GM21825 (cell line): ENCODE data around the gene P2RX5.

Source experiments
- ATAC-seq: cut with Tn5 transposase; IDR thresholded peaks from one replicate; pipeline ENCODE4 v1.9.1; 2021; ENCODE audit warnings: mild to moderate bottlenecking, moderate library complexity; ENCODE audit not compliant: unreplicated experiment

Gene P2RX5

DNA sequence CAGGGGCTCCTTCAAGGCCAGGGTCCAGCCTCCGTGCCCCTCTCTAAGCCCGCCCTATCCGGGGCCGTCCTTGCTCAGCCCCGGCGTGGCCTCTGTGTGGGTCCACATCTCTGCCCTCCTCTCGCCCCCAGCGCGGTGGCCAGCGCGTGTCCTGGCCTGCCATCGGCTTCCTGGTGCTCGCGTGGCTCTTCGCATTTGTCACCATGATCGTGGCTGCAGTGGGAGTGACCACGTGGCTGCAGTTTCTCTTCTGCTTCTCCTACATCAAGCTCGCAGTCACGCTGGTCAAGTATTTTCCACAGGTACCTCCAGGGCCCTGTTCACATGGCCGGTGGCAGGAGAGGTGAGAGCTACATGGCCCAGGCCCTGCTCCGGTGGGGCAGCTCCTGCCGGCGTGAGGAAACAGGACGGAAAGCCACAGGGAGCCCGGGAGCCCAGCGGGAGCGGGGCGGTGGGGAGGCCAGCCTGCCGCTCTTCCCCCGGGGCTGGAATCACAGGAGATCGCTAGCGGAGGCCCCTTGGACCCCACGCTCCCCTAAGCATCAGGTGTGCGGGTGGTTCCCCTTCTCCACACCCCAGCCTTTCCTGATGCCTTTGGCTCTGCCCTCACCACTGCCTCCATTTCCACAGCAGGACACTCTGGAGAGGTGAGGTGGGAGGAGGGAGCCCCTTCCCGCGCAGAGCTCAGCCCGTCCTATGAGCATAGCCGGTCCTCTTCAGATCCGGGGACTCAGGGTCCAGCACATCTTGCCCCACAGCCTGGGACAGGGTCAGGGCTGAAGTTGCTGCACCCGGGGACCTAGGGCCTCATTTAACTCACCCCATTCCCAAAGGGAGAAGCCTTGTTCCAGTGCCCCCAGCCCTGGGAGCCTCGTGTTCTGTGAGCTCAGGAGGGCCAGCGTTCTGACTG is 37.8 kb downstream of the P2RX5 start:
- ATAC-seq = no peak

DNA sequence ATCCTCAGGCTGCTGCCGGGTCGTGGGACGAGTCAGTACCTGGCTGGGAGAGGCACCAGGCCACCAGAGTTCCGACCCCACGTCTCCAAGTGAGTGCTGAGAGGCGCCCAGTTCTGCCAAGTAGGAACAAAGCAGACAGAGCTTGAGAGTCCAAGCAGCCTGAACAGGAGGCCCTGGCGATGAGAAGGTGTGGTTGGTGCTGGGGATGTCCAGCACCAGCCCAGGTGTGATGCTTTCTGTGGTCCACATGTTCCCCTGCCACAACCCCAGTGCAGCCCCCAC is 38.4 kb downstream of the P2RX5 start:
- ATAC-seq = no peak

DNA sequence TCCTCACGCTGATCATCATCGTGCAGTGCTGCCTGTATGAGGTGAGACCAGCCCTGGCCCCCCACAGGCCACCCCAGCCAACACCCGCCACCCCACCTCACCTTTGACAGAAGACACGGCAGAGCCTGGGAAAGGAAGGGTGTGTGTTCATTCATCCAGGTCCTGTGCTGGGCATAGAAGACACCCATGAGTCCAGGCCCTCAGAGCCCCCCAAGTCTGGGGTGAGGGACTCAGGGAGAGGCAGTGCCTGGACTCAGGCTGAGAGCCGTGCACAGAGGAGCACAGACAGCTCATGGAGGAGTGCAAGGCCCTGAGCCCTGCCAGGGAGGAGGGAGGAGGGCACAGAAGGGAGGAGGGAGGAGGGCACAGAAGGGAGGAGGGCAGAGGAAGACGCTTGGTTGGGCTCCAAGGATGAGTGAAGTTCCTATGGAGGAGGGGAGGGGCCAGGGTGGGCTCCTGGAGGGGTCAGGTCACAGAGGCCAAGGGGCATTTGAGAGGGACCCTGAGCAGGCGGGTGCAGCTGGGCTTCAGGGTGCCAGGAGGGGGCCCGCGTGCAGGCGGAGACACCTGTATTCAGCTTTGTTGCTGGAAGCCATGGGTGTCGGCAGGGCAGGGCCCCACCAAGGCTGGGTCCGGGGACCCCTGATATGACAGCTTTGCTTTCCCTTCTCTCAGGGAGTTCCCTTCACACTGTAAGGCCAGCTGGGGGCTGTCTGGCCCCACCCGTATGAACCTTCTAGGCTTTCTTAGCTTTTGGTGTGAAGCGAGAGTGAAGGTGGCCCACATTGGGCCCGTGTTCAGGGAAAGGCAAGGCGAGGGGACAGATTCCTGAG is 39.0 kb downstream of the P2RX5 start:
- ATAC-seq = no peak

DNA sequence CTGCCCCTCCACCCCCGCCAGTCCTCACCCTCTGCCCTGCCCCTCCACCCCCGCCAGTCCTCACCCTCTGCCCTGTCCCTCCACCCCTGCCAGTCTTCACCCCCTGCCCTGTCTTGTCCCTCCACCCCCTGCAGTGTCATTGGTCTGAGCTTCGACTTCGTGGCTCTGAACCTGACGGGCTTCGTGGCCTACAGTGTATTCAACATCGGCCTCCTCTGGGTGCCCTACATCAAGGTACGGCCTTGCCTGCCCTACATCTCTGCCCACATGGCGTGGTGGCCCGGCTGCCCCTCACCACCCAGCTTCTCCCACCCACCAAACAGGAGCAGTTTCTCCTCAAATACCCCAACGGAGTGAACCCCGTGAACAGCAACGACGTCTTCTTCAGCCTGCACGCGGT is 39.6 kb downstream of the P2RX5 start:
- ATAC-seq = no peak

DNA sequence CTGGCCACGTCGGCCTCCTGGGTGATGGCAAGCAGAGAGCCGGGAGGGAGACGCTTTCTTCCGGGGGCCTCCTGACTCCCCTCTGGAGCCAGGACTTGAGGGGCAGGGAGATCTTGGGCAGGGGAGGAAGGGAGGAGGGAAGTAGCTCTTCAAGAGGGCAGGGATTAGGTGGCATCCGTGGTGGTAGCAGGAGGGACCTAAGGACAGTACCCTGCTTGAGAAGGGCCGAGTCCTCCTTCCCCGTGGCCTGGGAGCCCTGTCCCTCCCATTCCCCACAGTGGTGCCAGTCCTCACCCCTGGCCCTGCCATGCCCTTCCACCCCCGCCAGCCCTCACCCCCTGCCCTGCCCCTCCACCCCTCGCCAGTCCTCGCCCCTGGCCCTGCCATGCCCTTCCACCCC is 40.2 kb downstream of the P2RX5 start:
- ATAC-seq = no peak

DNA sequence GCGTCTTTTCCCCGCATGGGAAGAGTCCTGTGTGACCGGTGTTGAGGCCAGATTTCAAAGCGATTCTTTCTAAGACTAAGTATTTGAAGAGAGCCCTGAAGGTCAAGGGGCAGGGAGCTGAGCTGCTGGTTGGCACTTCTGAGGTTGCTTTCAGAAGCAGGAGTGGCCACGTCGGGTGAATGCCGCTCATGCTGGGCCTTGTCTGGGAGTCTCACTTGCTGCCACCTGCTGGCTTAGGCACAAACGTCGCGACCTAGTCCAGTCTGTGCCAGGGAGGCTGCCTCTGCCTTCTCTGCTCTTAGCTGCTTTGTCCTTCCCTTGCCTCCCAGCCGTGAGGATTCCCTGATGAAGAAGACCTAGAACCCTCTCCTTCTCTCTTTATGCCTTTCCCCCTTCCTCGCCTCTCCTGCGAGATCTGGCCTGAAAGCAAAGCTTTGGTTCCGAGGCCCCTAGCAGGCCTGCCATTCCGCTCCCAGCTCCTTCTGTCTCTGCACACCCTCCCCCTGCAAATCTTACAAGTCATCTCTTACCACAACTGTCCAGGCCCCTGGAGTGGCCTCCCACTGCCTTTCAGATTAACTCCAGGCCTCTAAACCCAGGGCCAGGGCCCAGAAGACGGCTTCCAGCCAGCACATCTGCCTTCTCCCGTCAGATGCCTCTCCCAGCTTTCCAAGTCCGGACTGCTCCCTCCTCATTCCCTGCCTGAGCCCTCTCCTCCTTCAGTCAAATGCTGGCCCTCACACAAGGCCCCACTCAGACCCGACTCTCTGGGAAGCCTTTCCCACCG is 48.0 kb downstream of the P2RX5 start:
- no peak for ATAC-seq

DNA sequence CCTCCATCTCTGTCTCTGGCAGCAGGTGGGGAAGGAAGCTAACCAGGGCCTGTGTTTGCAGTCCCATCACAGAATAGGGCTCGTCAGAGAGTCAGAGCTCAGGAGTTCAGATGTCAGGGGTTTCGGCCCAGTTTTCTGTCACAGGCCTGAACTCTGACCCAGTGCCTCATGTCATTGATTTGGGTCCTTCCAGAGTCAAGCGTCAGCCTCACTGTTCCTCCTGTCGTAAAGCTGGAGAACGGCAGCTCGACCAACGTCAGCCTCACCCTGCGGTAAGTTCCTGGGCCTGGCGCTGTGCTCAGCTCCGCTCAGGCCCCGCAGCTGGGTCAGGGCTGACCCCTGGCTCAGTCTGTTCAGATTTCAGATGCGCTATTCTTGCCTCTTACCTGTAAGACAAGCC is 48.7 kb downstream of the P2RX5 start:
- ATAC-seq = no peak

DNA sequence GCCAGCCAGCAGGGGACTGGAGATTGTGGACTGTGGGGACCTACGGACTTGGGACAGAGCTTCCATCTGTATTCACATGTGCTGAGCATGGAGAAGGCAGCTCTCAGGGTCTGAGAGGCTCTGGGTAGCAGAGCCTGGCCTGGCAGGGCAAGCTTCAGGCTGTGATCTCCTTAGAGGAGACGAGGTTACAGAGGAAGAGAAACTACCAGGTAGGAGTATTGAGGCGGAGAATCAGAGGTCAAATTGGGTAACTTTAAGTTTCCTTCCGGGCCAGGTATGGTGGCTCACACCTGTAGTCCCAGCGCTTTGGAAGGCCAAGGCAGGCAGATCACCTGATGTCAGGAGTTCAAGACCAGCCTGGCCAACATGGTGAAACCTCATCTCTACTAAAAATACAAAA is 50.6 kb downstream of the P2RX5 start:
- ATAC-seq = no peak

DNA sequence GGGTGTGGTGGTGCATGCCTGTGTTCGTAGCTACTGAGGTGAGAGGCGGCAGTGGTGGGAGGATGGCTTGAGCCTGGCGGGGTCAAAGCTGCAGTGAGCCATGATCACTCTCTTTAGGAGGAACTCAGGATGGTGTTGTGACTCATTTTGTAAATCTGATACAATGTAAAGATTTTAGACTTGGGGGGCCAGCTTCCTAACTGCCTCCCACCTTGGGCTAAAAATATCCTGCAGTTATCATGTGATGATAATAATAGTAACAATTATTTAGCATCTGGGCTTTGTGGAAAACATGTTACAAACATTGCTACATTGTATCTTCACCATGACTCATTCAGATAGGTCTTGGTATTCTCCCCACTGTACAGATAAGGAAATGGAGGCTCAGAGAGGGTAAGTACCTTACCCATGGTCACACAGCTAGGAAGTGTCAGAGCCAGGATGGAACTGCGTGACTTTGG is 52.0 kb downstream of the P2RX5 start:
- no peak for ATAC-seq

DNA sequence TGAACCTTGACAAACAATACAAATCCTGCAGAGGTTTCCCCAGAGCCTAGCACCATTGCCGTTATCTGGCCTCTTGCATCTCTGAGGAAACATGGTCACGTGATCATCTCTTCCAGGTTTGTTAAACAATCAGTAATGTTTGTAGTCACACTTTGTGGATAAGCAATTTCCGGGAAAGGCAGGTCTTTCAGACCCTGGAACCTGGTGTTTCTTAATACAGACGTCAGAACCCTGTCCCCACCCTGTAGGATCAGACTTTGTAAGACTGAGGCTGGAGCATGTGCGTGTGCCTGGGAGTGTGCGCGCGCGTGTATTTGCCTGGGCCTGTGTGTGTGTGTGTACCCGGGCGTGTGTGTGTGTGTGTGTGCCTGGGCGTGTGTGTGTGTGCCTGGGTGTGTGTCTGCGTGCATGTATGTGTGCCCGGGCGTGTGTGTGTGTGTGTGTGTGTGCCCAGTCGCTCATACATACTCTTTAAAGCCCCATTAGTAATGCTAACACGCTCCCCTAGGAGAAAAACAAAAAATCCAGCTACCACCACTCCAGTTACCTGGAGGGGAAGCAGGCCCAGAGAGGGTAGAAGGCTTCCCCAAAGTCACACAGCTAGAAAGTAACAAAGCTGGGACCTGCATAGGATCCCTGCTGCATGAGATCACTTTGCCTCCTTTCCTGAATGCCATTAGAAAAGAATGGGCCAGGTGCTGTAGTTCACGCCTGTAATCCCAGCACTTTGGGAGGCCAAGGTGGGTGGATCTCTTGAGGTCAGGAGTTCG is 54.1 kb downstream of the P2RX5 start:
- no peak for ATAC-seq

DNA sequence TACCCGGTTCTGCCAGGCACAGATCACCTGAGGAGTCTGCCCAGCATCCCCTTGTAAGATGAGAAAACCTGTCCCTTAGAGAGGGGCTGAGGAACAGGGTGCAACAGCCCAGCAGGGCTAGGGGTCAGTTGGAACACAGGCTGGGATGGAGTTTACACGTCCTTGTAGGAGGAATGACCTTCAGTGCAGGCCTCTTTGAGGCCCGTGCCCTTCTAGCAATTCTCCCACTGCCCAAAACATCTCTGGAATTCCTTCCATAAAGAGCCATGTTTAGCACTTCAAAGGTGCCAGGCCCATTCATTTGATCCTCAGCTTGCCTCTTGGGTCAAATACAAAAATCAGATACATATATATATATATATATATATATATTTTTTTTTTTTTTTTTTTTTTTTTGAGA is 54.9 kb downstream of the P2RX5 start:
- ATAC-seq = no peak

DNA sequence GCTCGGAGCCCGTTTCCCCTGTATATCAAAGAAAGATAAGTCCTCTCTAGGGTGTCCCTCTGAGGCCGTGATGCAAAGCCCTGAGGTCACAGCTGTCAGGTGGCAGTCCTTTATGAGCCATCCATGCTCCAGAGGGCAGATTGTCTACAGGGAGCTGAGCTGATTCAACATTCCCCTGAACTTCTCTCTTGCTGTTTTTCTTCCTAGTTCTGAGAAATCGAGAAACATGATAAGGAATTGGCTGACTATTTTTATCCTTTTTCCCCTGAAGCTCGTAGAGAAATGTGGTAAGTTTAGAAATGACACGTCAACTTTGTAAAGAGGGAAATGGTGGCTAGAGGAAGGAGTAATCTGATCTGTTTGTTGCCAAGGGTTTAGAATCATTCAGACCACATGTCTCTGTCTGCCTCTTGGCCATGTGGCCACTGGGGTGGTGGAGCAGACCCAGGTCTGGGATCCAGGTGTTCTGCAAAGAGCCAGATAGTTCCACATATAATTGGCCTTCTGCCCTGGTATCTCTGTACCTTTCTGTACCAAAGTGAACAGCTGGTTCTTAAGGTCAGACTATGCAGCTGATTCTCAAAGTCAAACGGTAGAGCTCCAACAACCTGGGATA is 55.9 kb downstream of the P2RX5 start:
- ATAC-seq = no peak

DNA sequence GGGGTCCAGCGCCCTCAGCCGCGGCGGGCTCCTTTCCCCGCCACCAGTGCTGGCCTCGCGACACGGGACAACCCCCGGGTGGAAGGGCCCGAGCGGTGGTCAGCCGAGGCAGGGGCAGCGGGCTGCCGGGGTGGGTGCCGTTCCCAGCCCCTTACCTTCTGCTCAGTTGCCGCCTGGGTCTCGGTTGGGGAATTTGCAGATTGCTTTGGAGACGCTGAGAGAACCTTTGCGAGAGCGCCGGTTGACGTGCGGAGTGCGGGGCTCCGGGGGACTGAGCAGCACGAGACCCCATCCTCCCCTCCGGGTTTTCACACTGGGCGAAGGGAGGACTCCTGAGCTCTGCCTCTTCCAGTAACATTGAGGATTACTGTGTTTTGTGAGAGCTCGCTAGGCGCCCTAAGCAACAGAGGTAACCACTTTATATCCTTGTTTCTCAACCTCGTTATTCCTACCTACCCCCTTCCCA is 59.0 kb downstream of the P2RX5 start:
- ATAC-seq = peak; percentile 6

DNA sequence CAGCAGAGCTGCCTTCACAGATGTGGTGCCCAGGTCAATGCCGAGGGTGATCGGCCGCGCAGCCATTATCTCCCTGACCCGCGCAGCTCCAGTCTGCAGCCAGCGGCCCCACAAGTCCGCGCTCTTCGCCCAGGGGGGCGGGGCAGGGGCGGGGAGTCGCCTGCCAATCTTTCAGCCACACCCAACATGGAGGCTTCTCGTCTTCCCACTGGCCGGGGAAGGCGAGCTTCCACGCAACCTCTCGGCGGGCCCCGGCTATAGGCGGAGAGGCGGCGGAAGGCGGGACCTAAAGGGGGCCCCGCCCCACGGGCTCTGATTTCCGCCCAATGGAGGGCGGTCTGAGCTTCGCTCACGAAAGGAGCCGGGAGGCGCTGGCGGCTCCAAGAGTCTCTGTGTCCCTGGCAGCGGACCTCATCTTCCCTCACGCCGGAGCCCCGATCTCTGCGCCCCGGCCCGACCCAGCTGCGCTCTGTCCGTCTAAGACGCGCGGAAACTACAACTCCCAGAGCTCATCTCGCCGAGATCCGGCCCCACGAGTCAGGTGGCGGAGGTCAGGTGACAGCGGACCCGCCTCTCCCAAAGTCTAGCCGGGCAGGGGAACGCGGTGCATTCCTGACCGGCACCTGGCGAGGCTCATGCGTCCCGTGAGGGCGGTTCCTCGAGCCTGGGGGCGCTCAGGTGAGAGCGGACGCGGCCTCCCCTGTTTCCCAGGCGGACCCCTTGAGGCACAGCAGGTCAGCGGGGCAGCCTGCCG is 59.6 kb downstream of the P2RX5 start, which contains the start of the genes CTNS and SHPK:
CTNS (plus strand) TSS at position 607 of the 754 bp plus-strand sequence. CDS start 3,447 bp downstream, outside the sequence.
SHPK (minus strand) TSS at position 97 of the 754 bp plus-strand sequence; CDS start at position 66, 31 bp downstream.
- ATAC-seq = peak; percentile 93

DNA sequence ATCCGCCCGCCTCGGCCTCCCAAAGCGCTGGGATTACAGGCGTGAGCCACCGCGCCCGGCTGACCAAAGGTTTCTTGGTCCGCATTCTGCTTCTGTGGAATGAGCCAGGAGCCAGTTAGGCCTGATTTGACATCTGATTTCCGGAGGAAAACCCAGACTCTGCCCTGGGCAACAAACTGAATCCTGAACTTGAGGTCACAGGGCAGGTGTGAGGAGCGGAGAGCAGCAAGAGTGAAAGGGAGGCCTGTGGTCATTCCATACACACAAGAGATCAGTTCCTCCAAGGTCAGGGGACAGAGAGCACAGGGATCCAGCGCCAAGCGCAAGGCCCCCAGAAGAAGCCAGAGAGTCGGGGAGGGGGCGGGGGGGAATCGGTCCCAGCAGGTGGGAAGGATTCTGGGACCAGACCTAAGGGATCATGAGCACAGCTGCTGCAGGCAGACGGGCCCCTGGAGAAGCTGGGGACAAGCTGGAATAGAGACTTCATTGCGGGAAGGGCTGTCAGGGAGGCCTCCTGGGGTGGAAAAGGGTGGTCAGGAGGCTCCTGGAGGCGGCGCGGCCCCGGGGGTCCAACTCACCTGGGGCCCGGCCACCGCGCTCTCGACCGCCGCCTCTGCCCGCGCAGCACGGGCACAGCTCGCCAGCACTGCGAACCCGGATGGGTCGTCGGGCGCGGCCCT is 60.3 kb downstream of the P2RX5 start:
- no peak for ATAC-seq

DNA sequence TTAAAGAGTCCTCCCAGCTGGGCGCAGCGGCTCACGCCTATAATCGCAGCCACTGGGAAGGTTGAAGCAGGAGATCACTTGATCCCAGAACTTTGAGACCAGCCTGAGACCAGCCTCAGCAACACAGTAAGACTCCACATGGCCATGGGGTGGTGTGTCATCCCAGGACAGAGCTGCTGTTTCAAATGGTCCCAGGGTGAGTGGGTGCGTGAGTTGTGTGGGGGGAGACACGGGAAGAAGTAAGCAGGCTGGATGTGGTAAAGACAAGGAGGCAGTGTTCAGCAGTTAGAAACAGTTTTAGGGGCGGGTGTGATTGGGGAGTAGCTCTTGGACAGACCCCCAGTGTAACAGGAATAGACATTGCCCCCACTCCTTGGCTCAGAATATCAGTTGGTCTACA is 63.7 kb downstream of the P2RX5 start:
- no peak for ATAC-seq

DNA sequence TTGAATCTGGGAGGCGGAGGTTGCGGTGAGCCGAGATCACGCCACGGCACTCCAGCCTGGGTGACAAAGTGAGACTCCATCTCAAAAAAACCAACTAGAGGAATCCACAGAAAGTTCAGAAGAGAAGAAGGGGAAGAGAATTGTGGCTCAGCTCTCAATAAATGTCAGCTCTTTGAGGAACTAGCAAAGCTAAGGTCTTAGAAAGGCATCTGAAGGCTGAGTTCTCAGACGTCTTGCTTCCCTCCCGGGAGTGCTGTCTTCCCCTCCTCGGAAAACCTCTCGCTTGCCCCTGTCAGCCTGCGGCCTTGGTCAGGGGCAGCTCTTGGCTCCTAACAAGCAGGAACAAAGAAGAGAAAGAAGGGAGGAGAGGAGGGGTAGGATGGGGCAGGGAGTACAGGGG is 65.2 kb downstream of the P2RX5 start:
- no peak for ATAC-seq

DNA sequence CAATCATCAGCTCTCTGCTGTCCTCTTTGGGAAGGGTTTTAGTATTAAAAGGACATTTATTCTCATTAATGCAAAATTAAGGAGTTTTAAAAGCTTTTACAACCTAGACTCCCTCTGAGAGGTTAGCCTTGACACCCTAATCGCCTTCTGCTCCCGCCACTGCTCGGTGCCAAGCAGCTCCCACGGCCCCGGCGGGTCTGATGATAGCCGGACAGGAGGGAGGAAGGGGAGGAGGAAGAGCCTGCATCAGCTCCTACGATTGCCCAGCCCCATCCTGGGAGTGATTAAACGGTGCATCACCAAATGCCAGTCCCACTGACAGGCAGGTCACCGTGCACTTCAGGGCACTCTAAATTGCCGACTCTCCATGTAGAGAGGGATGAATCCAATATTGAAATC is 68.2 kb downstream of the P2RX5 start:
- no peak for ATAC-seq
